Uterus (tissue), 2 donors: ENCODE measurements around the gene PPP3R1.

Source experiments
- POLR2A ChIP-seq, 2 donors: fragments of 450-650 bp; IDR thresholded peaks; one replicate each; pipeline ENCODE4 v1.6.1; 2016; ENCODE audit warnings: antibody characterized with exemption in 2 of 2, mild to moderate bottlenecking in 1 of 2, moderate library complexity in 1 of 2
- TF ChIP-seq, protein P1 (sequence below), 4 experiments: fragments of 200-600 bp in 2 of 4; fragments of 450-650 bp in 2 of 4; sonication (generic) in 2 of 4; IDR thresholded peaks; one replicate each; pipeline ENCODE4 v1.5.1; 2016 to 2019; ENCODE audit warnings: antibody characterized with exemption in 4 of 4, mild to moderate bottlenecking in 2 of 4, moderate library complexity in 1 of 4

DNA sequence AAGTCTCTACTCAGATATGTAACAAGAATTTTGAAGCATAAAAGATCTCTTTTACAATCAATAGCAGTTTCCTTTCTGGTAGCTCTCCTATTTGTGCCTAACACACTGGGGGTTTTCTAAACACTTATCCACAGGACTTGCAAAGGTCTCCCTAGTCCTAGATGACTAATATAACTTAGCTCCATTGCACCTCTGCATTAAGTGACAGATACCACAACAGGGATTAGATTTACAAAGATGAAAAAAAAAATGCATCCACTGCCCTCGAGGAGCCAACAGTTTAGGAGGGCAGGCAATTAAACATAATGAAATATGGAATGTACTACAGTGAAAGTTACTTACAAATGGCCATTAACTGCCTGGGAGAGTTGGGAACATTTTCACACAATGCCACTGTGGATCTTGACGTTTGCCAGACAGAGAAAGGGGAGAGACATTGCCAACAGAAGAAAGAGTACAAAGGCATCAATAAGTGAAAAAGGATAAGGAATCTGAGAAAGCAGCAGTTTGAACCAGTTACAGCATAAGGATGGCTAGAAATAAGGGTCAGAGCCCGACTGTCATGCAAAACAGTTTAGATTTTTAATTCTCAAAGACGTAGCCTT lies 14.3 kb downstream of the PPP3R1 start:
- TF ChIP-seq, protein P1, sequence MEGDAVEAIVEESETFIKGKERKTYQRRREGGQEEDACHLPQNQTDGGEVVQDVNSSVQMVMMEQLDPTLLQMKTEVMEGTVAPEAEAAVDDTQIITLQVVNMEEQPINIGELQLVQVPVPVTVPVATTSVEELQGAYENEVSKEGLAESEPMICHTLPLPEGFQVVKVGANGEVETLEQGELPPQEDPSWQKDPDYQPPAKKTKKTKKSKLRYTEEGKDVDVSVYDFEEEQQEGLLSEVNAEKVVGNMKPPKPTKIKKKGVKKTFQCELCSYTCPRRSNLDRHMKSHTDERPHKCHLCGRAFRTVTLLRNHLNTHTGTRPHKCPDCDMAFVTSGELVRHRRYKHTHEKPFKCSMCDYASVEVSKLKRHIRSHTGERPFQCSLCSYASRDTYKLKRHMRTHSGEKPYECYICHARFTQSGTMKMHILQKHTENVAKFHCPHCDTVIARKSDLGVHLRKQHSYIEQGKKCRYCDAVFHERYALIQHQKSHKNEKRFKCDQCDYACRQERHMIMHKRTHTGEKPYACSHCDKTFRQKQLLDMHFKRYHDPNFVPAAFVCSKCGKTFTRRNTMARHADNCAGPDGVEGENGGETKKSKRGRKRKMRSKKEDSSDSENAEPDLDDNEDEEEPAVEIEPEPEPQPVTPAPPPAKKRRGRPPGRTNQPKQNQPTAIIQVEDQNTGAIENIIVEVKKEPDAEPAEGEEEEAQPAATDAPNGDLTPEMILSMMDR (IDR thresholded peaks at IDR 0.05) = no peak
- no peak for TF ChIP-seq POLR2A (IDR thresholded peaks at IDR 0.05)
